H9 (cell line): ENCODE results near the gene NAMPT. TPM values are rescaled to one million over a fixed set of nuclear protein-coding genes. Genes with fewer than 3 reads are reported as not detected.

Experiments
- DNase-seq: peaks from one replicate; pipeline ENCODE4 v3.0.0-alpha.2; 2017
- H2AFZ ChIP-seq: one replicate; pipeline ENCODE4 v1.6.1; 2013; ENCODE audit warnings: mild to moderate bottlenecking, low read length, control low read depth, moderate library complexity
- H2AK5ac ChIP-seq: 2 replicates; pipeline ENCODE4 v1.6.1; 2013; ENCODE audit warnings: low read length, control low read depth, mixed read lengths; ENCODE audit not compliant: insufficient read length
- H2BK120ac ChIP-seq: one replicate; pipeline ENCODE4 v1.6.1; 2013; ENCODE audit warnings: low read depth, mild to moderate bottlenecking, low read length, control low read depth, inconsistent platforms; ENCODE audit not compliant: poor library complexity, severe bottlenecking
- H2BK12ac ChIP-seq: 2 replicates; pipeline ENCODE4 v1.6.1; 2013; ENCODE audit warnings: low read length, control low read depth, mixed read lengths, low read depth; ENCODE audit not compliant: insufficient read length
- H2BK15ac ChIP-seq: 2 replicates; pipeline ENCODE4 v1.6.1; 2013; ENCODE audit warnings: low read depth, low read length, control low read depth
- H2BK20ac ChIP-seq: one replicate; pipeline ENCODE4 v1.6.1; 2013; ENCODE audit warnings: low read depth, mild to moderate bottlenecking, low read length, control low read depth, inconsistent platforms; ENCODE audit not compliant: poor library complexity, severe bottlenecking
- H2BK5ac ChIP-seq: 2 replicates; pipeline ENCODE4 v1.6.1; 2013; ENCODE audit warnings: low read length, control low read depth, mixed read lengths; ENCODE audit not compliant: insufficient read length
- H3K14ac ChIP-seq: 2 replicates; pipeline ENCODE4 v1.6.1; 2013; ENCODE audit warnings: low read length, control low read depth; ENCODE audit not compliant: insufficient read depth
- H3K18ac ChIP-seq: 2 replicates; pipeline ENCODE4 v1.6.1; 2013; ENCODE audit warnings: low read depth, mild to moderate bottlenecking, mixed read lengths, low read length, control low read depth; ENCODE audit not compliant: insufficient read length
- H3K23ac ChIP-seq: 2 replicates; pipeline ENCODE4 v1.6.1; 2013; ENCODE audit warnings: low read length, control low read depth, mixed read lengths, low read depth; ENCODE audit not compliant: insufficient read length
- H3K23me2 ChIP-seq: 2 replicates; pipeline ENCODE4 v1.6.1; 2013; ENCODE audit warnings: low read depth, mild to moderate bottlenecking, mixed read lengths, low read length, control low read depth; ENCODE audit not compliant: insufficient read length, poor library complexity, severe bottlenecking
- H3K27ac ChIP-seq: 2 replicates; pipeline ENCODE4 v1.5.1; 2013; ENCODE audit warnings: low read length, control low read depth, mixed read lengths, low read depth; ENCODE audit not compliant: insufficient read length
- H3K27me3 ChIP-seq: 2 replicates; pipeline ENCODE4 v1.6.1; 2013; ENCODE audit warnings: low read length, control low read depth, inconsistent platforms; ENCODE audit not compliant: insufficient read depth
- H3K4ac ChIP-seq: 2 replicates; pipeline ENCODE4 v1.6.1; 2013; ENCODE audit warnings: low read depth, mild to moderate bottlenecking, control low read depth, inconsistent platforms, low read length, moderate library complexity
- H3K4me1 ChIP-seq: 2 replicates; pipeline ENCODE4 v1.6.1; 2013; ENCODE audit warnings: low read length, control low read depth, inconsistent platforms; ENCODE audit not compliant: insufficient read depth
- H3K4me2 ChIP-seq: 2 replicates; pipeline ENCODE4 v1.6.1; 2013; ENCODE audit warnings: low read length, control low read depth, mixed read lengths; ENCODE audit not compliant: insufficient read length, insufficient read depth
- H3K56ac ChIP-seq: 2 replicates; pipeline ENCODE4 v1.6.1; 2013; ENCODE audit warnings: low read depth, mild to moderate bottlenecking, mixed read lengths, low read length, control low read depth; ENCODE audit not compliant: insufficient read length
- H3K79me1 ChIP-seq: 2 replicates; pipeline ENCODE4 v1.6.1; 2013; ENCODE audit warnings: low read depth, mild to moderate bottlenecking, moderate library complexity, low read length, control low read depth, inconsistent platforms; ENCODE audit not compliant: insufficient read depth, poor library complexity, severe bottlenecking
- H3K79me2 ChIP-seq: 2 replicates; pipeline ENCODE4 v1.6.1; 2013; ENCODE audit warnings: low read length, control low read depth, inconsistent platforms; ENCODE audit not compliant: insufficient read depth
- H3K9ac ChIP-seq: 2 replicates; pipeline ENCODE4 v1.6.1; 2013; ENCODE audit warnings: low read length, control low read depth, mixed read lengths; ENCODE audit not compliant: insufficient read length; ENCODE audit errors: extremely low read depth
- H3K9me3 ChIP-seq: one replicate; pipeline ENCODE4 v1.6.1; 2013; ENCODE audit warnings: low read depth, low read length, inconsistent platforms; ENCODE audit not compliant: control insufficient read depth
- H3T11ph ChIP-seq: one replicate; pipeline ENCODE4 v1.6.1; 2013; ENCODE audit warnings: mild to moderate bottlenecking, low read length, control low read depth, inconsistent platforms
- H4K20me1 ChIP-seq: one replicate; pipeline ENCODE4 v1.6.1; 2013; ENCODE audit not compliant: control insufficient read depth, insufficient read length, insufficient read depth
- H4K5ac ChIP-seq: 2 replicates; pipeline ENCODE4 v1.6.1; 2013; ENCODE audit warnings: low read depth, mild to moderate bottlenecking, mixed read lengths, low read length, control low read depth; ENCODE audit not compliant: insufficient read length
- H4K8ac ChIP-seq: replicated peaks from 2 replicates; pipeline ENCODE4 v1.6.1; 2013; ENCODE audit warnings: low read length, control low read depth, mixed read lengths, low read depth; ENCODE audit not compliant: insufficient read length
- H4K91ac ChIP-seq: 2 replicates; pipeline ENCODE4 v1.6.1; 2013; ENCODE audit warnings: low read depth, mild to moderate bottlenecking, moderate library complexity, mixed read lengths, low read length, control low read depth; ENCODE audit not compliant: insufficient read length
- H3K27ac Mint-ChIP-seq, 3 experiments: 2 replicates in 2 of 3; 3 replicates in 1 of 3; pipeline ENCODE4 v1.8.0; 2020 to 2021; ENCODE audit warnings: mixed read lengths in 3 of 3, mild to moderate bottlenecking in 1 of 3, moderate library complexity in 1 of 3
- H3K27me3 Mint-ChIP-seq: 2 replicates; pipeline ENCODE4 v1.8.0; 2021; ENCODE audit warnings: low read depth, mild to moderate bottlenecking, moderate library complexity, mixed read lengths
- H3K36me3 Mint-ChIP-seq, 3 experiments: 2 replicates in 2 of 3; 3 replicates in 1 of 3; pipeline ENCODE4 v1.8.0; 2020 to 2021; ENCODE audit warnings: low read depth in 3 of 3, mixed read lengths in 3 of 3; ENCODE audit not compliant: insufficient read depth in 1 of 3
- H3K4me1 Mint-ChIP-seq, 2 experiments: 2 replicates each; pipeline ENCODE4 v1.8.0; 2020; ENCODE audit warnings: mixed read lengths in 2 of 2
- H3K4me3 Mint-ChIP-seq, 2 experiments: 2 replicates in 1 of 2; 3 replicates in 1 of 2; pipeline ENCODE4 v1.8.0; 2020 to 2021; ENCODE audit warnings: mild to moderate bottlenecking in 2 of 2, mixed read lengths in 2 of 2, moderate library complexity in 1 of 2
- H3K9me3 Mint-ChIP-seq, 2 experiments: 2 replicates in 1 of 2; 3 replicates in 1 of 2; pipeline ENCODE4 v1.8.0; 2020; ENCODE audit warnings: mild to moderate bottlenecking in 2 of 2, mixed read lengths in 2 of 2, moderate library complexity in 1 of 2
- WGBS: extraction: QIAGEN DNeasy Blood & Tissue Kit; methylation state at CpG from one replicate; pipeline ENCODE4 v1.1.7; 2013; ENCODE audit warnings: missing lambda C conversion rate, low lambda C conversion rate, mixed read lengths; ENCODE audit not compliant: insufficient read length; ENCODE audit errors: extremely low coverage; 5-methylcytosine and 5-hydroxymethylcytosine counted together
- total RNA-seq: library from RNA; stranded (reverse); gene quantifications from 2 replicates; pipeline ENCODE4 v1.2.1, GENCODE V29; 2021
- TF ChIP-seq, protein P1 (sequence below): fragments of 200-600 bp; sonication (generic); conservative IDR thresholded peaks from 3 replicates; pipeline ENCODE4 v1.8.0; 2021; ENCODE audit warnings: antibody characterized with exemption, mild to moderate bottlenecking

NAMPT gene
- total RNA-seq, 1 experiment from 2014 or later, result 83.5 TPM

DNA sequence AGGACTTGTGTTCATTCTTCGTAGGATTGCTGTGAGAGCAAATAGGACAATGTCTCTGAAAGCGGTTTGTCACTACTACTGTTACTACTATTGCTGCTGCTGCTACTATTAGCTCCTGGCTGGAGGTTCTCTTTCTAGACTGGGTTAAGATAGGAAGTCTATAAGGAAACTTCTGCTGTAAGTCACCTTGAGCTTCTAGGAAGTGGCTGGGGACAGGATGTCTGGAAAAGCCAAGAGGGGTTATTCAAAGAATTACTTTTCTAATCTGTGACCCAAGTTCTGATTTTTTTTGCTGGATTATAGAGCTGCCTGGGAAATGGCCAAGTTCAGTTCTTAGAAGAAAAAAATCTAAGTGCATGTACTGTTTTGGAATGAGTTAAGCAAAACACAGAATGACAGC, 62.2 kb downstream of the NAMPT start:
- Histone ChIP-seq H3K4me1 (no peaks in the 10 kb centered on the region), H3K79me2 (no peaks in the 10 kb centered on the region), H2BK12ac (no peak overlapping the region), H2BK120ac (no peak overlapping the region), H2AK5ac (no peak overlapping the region), H3K27ac (no peak overlapping the region), H3T11ph (no peak overlapping the region), H4K20me1 (no peaks in the 10 kb centered on the region), H2BK20ac (no peak overlapping the region), H3K79me1 (no peaks in the 10 kb centered on the region), H2AFZ (no peak overlapping the region), H3K4me2 (no peak overlapping the region), H3K4ac (no peak overlapping the region), H3K14ac (no peak overlapping the region), H4K91ac (no peak overlapping the region), H4K5ac (no peak overlapping the region), H2BK5ac (no peak overlapping the region), H3K9ac (no peak overlapping the region), H3K9me3 (no peaks in the 10 kb centered on the region), H3K23ac (no peak overlapping the region), H3K23me2 (no peaks in the 10 kb centered on the region), H2BK15ac (no peak overlapping the region), H4K8ac (no peak overlapping the region), H3K18ac (no peak overlapping the region), H3K27me3 (no peaks in the 10 kb centered on the region), H3K56ac (no peak overlapping the region)
- H3K4me1 Mint-ChIP-seq, result peaks cover 8 to 14% of the 10 kb centered on the region in 2 experiments
- no peak overlapping the region for H3K27ac Mint-ChIP-seq
- no peak overlapping the region for H3K4me3 Mint-ChIP-seq
- H3K9me3 Mint-ChIP-seq, result no peaks in the 10 kb centered on the region; a peak in 1 of 5 replicates
- H3K36me3 Mint-ChIP-seq, result no peaks in the 10 kb centered on the region
- DNase-seq, result no peak
- H3K27me3 Mint-ChIP-seq, result no peaks in the 10 kb centered on the region; the same call in 1 of the 2 replicates
- TF ChIP-seq, protein P1, sequence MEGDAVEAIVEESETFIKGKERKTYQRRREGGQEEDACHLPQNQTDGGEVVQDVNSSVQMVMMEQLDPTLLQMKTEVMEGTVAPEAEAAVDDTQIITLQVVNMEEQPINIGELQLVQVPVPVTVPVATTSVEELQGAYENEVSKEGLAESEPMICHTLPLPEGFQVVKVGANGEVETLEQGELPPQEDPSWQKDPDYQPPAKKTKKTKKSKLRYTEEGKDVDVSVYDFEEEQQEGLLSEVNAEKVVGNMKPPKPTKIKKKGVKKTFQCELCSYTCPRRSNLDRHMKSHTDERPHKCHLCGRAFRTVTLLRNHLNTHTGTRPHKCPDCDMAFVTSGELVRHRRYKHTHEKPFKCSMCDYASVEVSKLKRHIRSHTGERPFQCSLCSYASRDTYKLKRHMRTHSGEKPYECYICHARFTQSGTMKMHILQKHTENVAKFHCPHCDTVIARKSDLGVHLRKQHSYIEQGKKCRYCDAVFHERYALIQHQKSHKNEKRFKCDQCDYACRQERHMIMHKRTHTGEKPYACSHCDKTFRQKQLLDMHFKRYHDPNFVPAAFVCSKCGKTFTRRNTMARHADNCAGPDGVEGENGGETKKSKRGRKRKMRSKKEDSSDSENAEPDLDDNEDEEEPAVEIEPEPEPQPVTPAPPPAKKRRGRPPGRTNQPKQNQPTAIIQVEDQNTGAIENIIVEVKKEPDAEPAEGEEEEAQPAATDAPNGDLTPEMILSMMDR, result no peak
- WGBS, result no CpG with 5 or more reads among the region's 2 CpGs
